ENCODE data around the gene GSTK1. TPM values are rescaled to one million over a fixed set of nuclear protein-coding genes. Genes with fewer than 3 reads are reported as not detected.
A peak's percentile ranks its signal among the peaks of the same experiment; 100 is the strongest.

The GSTK1 gene
- total and polyA plus RNA-seq, 2 of the 8 experiments (the other 6 are each of a cell fraction or from before 2014, with no cell fraction given) = 25.5 to 32.5 TPM

DNA sequence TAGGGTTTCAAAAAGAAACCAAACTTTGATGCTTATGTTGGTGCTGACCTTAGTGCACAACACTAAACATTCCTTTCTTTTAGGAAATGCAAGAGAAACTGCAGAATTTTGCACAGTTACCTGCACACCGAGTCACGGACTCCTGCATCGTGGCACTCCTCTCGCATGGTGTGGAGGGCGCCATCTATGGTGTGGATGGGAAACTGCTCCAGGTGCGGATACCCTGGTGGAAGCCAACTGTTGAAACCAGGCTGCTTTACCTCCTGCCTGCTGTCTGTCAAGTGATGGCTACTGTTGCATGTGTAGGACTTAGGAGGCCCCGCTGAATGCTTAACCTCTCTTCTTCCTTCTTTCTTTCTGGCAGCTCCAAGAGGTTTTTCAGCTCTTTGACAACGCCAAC lies 36.6 kb downstream of the GSTK1 start:
- H4K20me1 ChIP-seq (replicated peaks in 1 of 2; ENCODE audit: control insufficient read depth in 1 of 2, insufficient read depth in 2 of 2, low read length in 2 of 2) = peaks cover 2 to 9% of the 10 kb centered on the region in 2 experiments

More for the DNA sequence above, 36.6 kb downstream of the GSTK1 start:
- peak; percentile 47 to 60 for TF ChIP-seq RAD21 (IDR thresholded peaks at IDR 0.05 in 1 of 2, conservative IDR thresholded peaks at IDR 0.05 in 1 of 2; ENCODE audit: low read depth in 2 of 2, low read length in 2 of 2)
- 0 out of 4 replicates have a peak, but pooled peaks of 1 of the 2 experiments have one; percentile 23 for TF ChIP-seq SIN3A (conservative IDR thresholded peaks at IDR 0.05 in 1 of 2, IDR thresholded peaks at IDR 0.05 in 1 of 2; ENCODE audit: low read depth in 1 of 2, low read length in 2 of 2)
- no peak for TF ChIP-seq KDM4A (IDR thresholded peaks at IDR 0.05; ENCODE audit: low read depth, low read length, severe bottlenecking)
- TF ChIP-seq, protein P1, sequence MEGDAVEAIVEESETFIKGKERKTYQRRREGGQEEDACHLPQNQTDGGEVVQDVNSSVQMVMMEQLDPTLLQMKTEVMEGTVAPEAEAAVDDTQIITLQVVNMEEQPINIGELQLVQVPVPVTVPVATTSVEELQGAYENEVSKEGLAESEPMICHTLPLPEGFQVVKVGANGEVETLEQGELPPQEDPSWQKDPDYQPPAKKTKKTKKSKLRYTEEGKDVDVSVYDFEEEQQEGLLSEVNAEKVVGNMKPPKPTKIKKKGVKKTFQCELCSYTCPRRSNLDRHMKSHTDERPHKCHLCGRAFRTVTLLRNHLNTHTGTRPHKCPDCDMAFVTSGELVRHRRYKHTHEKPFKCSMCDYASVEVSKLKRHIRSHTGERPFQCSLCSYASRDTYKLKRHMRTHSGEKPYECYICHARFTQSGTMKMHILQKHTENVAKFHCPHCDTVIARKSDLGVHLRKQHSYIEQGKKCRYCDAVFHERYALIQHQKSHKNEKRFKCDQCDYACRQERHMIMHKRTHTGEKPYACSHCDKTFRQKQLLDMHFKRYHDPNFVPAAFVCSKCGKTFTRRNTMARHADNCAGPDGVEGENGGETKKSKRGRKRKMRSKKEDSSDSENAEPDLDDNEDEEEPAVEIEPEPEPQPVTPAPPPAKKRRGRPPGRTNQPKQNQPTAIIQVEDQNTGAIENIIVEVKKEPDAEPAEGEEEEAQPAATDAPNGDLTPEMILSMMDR (IDR thresholded peaks at IDR 0.05; ENCODE audit: control extremely low read depth in 1 of 3, insufficient read depth in 1 of 3, low read depth in 1 of 3, low read length in 3 of 3) = peak; percentile 74 to 96 (median 91)
- TF ChIP-seq, protein P2, sequence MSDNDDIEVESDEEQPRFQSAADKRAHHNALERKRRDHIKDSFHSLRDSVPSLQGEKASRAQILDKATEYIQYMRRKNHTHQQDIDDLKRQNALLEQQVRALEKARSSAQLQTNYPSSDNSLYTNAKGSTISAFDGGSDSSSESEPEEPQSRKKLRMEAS (IDR thresholded peaks at IDR 0.05) = 0 out of 2 replicates have a peak, but pooled peaks have one; percentile 28
- H2BK15ac ChIP-seq (ENCODE audit: low read length) = no peak overlapping the region
- no peaks in the 10 kb centered on the region for H3K9me3 ChIP-seq (ENCODE audit: insufficient read depth in 2 of 2, low read depth in 1 of 2, low read length in 1 of 2)
- no peak for FAIRE-seq
- H3K27ac ChIP-seq (ENCODE audit: low read depth, low read length) = no peak overlapping the region
- peaks cover 43 to 95% (median 76%) of the 10 kb centered on the region in 4 experiments for H3K36me3 ChIP-seq (ENCODE audit: control insufficient read depth in 2 of 4, insufficient read depth in 4 of 4, low read length in 3 of 4)
- H3K23me2 ChIP-seq (ENCODE audit: low read depth, low read length) = no peaks in the 10 kb centered on the region
- no peaks in the 10 kb centered on the region for H3K4me1 ChIP-seq (replicated peaks in 1 of 4; ENCODE audit: control insufficient read depth in 3 of 4, insufficient read depth in 4 of 4, low read length in 3 of 4)
- no peak overlapping the region for H4K5ac ChIP-seq (ENCODE audit: insufficient read length, low read depth, low read length)
- no peaks in the 10 kb centered on the region for H3K79me1 ChIP-seq (ENCODE audit: low read depth, low read length)
- no peak overlapping the region for H3K14ac ChIP-seq (ENCODE audit: insufficient read length)
- no peak overlapping the region for H2BK12ac ChIP-seq (ENCODE audit: low read depth, low read length)
- H3K18ac ChIP-seq (ENCODE audit: extremely low read depth, low read length) = no peak overlapping the region
- no peak overlapping the region for H3K23ac ChIP-seq (ENCODE audit: insufficient read length)
- H3K4me3 ChIP-seq (ENCODE audit: extremely low read depth in 1 of 4, insufficient read depth in 2 of 4, low read depth in 3 of 4, low read length in 4 of 4) = no peak overlapping the region
- no peak overlapping the region for H3K56ac ChIP-seq (replicated peaks; ENCODE audit: insufficient read length, low read depth, low read length)
- no peak overlapping the region for H3K4ac ChIP-seq (replicated peaks; ENCODE audit: insufficient read length, low read depth, low read length)
- no peak overlapping the region for H2AK5ac ChIP-seq (ENCODE audit: low read depth, low read length)
- H2BK120ac ChIP-seq (replicated peaks; ENCODE audit: low read depth, low read length) = no peak overlapping the region
- 81% methylated on average over 8 of the region's 8 CpGs; no CpG with 5 or more reads in 1 of the 2 experiments for WGBS, 2 experiments (ENCODE audit: extremely low coverage in 1 of 2, insufficient coverage in 1 of 2, insufficient read length in 1 of 2, insufficient replicate concordance in 2 of 2, low coverage in 1 of 2, low lambda C conversion rate in 2 of 2, missing lambda C conversion rate in 1 of 2)
- H3K27me3 ChIP-seq (replicated peaks in 1 of 4; ENCODE audit: control insufficient read depth in 3 of 4, extremely low read depth in 1 of 4, insufficient read depth in 3 of 4, low read length in 3 of 4) = no peaks in the 10 kb centered on the region
- no peak overlapping the region for H3K4me2 ChIP-seq (ENCODE audit: insufficient read depth in 1 of 2, low read depth in 2 of 2, low read length in 2 of 2)
- H3K79me2 ChIP-seq (ENCODE audit: control insufficient read depth in 1 of 2, insufficient read depth in 2 of 2, low read length in 2 of 2) = peaks cover 0 to 3% of the 10 kb centered on the region in 2 experiments; a peak in 1 of 4 replicates
- H4K91ac ChIP-seq (replicated peaks; ENCODE audit: insufficient read length, low read length) = no peak overlapping the region
- H2AFZ ChIP-seq (ENCODE audit: low read length) = no peak overlapping the region
- ChIA-PET CTCF (ENCODE audit: partially characterized antibody) (interaction anchor here (0.7 to 8.9 kb wide), 51 partner anchors 9 to 430 kb away, joined by 3 to 91 read pairs (median 6); partner anchors contain the start of genes CASP2, CLCN1, EPHA1 and GSTK1), POLR2A (ENCODE audit: partially characterized antibody) (interaction anchor here (0.7 to 1.4 kb wide), 7 partner anchors 9 to 91 kb away, joined by 3 to 10 read pairs (median 3); partner anchors contain the start of gene CASP2)
- no peak overlapping the region for H2BK5ac ChIP-seq (ENCODE audit: low read depth, low read length)
- H4K8ac ChIP-seq (ENCODE audit: extremely low read depth, insufficient read depth, low read length) = peak overlapping the region; percentile 12; the same call in 1 of the 2 replicates
- peak in 1 of 2 experiments; percentile 77 for DNase-seq (ENCODE audit: low read depth in 1 of 2, low spot score in 2 of 2)
- no peak overlapping the region for H3K9ac ChIP-seq (replicated peaks in 1 of 4; ENCODE audit: extremely low read depth in 1 of 4, low read depth in 3 of 4, low read length in 3 of 4)
- no peak overlapping the region for H2BK20ac ChIP-seq (ENCODE audit: low read length)
